ENCODE measurements around the gene NEIL1. TPM values are rescaled to one million over a fixed set of nuclear protein-coding genes. Genes with fewer than 3 reads are reported as not detected.
"Not testable (repeated sequence)": the region's sequence is repeated elsewhere in the genome, so short reads cannot be mapped to it uniquely, and the experiment has no call there.

The NEIL1 gene
- total RNA-seq, 2 donors from 2014 or later: 11.6 to 56.7 TPM

GRCh38 chr15:75347222-75348033, 589 bp downstream of the NEIL1 start:
- Mint-ChIP-seq H3K4me1 (peaks cover 21% of the 10 kb centered on the region), H3K27ac (peak overlapping the region; percentile 87), H3K9me3 (peaks cover 7% of the 10 kb centered on the region), H3K4me3 (peak overlapping the region; percentile 90), H3K36me3 (ENCODE audit: low read depth) (peaks cover 12% of the 10 kb centered on the region), H3K27me3 (no peaks in the 10 kb centered on the region)
- ATAC-seq (replicated peaks): peak; percentile 65

- H3K36me3 Mint-ChIP-seq (ENCODE audit: low read depth): peaks cover 12% of the 10 kb centered on the region
- H3K27ac Mint-ChIP-seq: no peak overlapping the region
- peak overlapping the region; percentile 90 for H3K4me3 Mint-ChIP-seq
- H3K27me3 Mint-ChIP-seq: no peaks in the 10 kb centered on the region
- H3K9me3 Mint-ChIP-seq: peaks cover 7% of the 10 kb centered on the region
- ATAC-seq (replicated peaks): no peak
- H3K4me1 Mint-ChIP-seq: peaks cover 21% of the 10 kb centered on the region
These were observed 1.3 kb downstream of the NEIL1 start for GRCh38 chr15:75348034-75348561.

GRCh38 chr15:75348562-75349350, 1.9 kb downstream of the NEIL1 start:
- Mint-ChIP-seq H3K4me3 (peak overlapping the region; percentile 66), H3K36me3 (ENCODE audit: low read depth) (peaks cover 12% of the 10 kb centered on the region), H3K9me3 (peaks cover 7% of the 10 kb centered on the region), H3K27ac (no peak overlapping the region), H3K4me1 (peaks cover 21% of the 10 kb centered on the region), H3K27me3 (no peaks in the 10 kb centered on the region)
- no peak for ATAC-seq (replicated peaks)

GRCh38 chr15:75349351-75349669, 2.5 kb downstream of the NEIL1 start:
- peak overlapping the region; percentile 91 for H3K27ac Mint-ChIP-seq
- not testable (repeated sequence) for ATAC-seq (replicated peaks); H3K9me3 Mint-ChIP-seq; H3K27me3 Mint-ChIP-seq
- peaks cover 21% of the 10 kb centered on the region for H3K4me1 Mint-ChIP-seq
- H3K36me3 Mint-ChIP-seq (ENCODE audit: low read depth): peaks cover 12% of the 10 kb centered on the region
- H3K4me3 Mint-ChIP-seq: peak overlapping the region; percentile 66

- Mint-ChIP-seq H3K4me1 (peaks cover 21% of the 10 kb centered on the region), H3K36me3 (ENCODE audit: low read depth) (peaks cover 12% of the 10 kb centered on the region), H3K9me3 (peaks cover 7% of the 10 kb centered on the region), H3K27me3 (no peaks in the 10 kb centered on the region), H3K27ac (peak overlapping the region; percentile 91), H3K4me3 (peak overlapping the region; percentile 66)
- peak; percentile 90 for ATAC-seq (replicated peaks)
These were observed 3.2 kb downstream of the NEIL1 start for GRCh38 chr15:75349851-75350588.

GRCh38 chr15:75350601-75351361, 3.9 kb downstream of the NEIL1 start:
- Mint-ChIP-seq H3K27ac (peak overlapping the region; percentile 91), H3K4me3 (peak overlapping the region; percentile 66), H3K9me3 (peaks cover 7% of the 10 kb centered on the region), H3K27me3 (no peaks in the 10 kb centered on the region), H3K4me1 (peaks cover 21% of the 10 kb centered on the region), H3K36me3 (ENCODE audit: low read depth) (peaks cover 16% of the 10 kb centered on the region)
- ATAC-seq (replicated peaks): no peak

GRCh38 chr15:75352186-75353080, 5.6 kb downstream of the NEIL1 start:
- H3K27me3 Mint-ChIP-seq: no peaks in the 10 kb centered on the region
- H3K4me1 Mint-ChIP-seq: peaks cover 16% of the 10 kb centered on the region
- H3K9me3 Mint-ChIP-seq: peaks cover 7% of the 10 kb centered on the region
- no peak overlapping the region for H3K27ac Mint-ChIP-seq
- H3K4me3 Mint-ChIP-seq: no peak overlapping the region
- no peak for ATAC-seq (replicated peaks)
- peaks cover 23% of the 10 kb centered on the region for H3K36me3 Mint-ChIP-seq (ENCODE audit: low read depth)

- no peak for ATAC-seq (replicated peaks)
- H3K36me3 Mint-ChIP-seq (ENCODE audit: low read depth): peaks cover 32% of the 10 kb centered on the region
- no peaks in the 10 kb centered on the region for H3K27me3 Mint-ChIP-seq
- peaks cover 16% of the 10 kb centered on the region for H3K4me1 Mint-ChIP-seq
- H3K4me3 Mint-ChIP-seq: no peak overlapping the region
- H3K9me3 Mint-ChIP-seq: peaks cover 7% of the 10 kb centered on the region
- H3K27ac Mint-ChIP-seq: peak overlapping the region; percentile 36
These were observed 6.8 kb downstream of the NEIL1 start for GRCh38 chr15:75353604-75354003.

- Mint-ChIP-seq H3K36me3 (ENCODE audit: low read depth) (peaks cover 35% of the 10 kb centered on the region), H3K27me3 (no peaks in the 10 kb centered on the region), H3K4me3 (no peak overlapping the region), H3K27ac (no peak overlapping the region), H3K9me3 (peaks cover 7% of the 10 kb centered on the region), H3K4me1 (peaks cover 16% of the 10 kb centered on the region)
- no peak for ATAC-seq (replicated peaks)
These were observed 7.6 kb downstream of the NEIL1 start for GRCh38 chr15:75354454-75354853.

GRCh38 chr15:75355369-75355768, 8.5 kb downstream of the NEIL1 start:
- peaks cover 25% of the 10 kb centered on the region for H3K36me3 Mint-ChIP-seq (ENCODE audit: low read depth)

GRCh38 chr15:75356006-75356405, 9.2 kb downstream of the NEIL1 start:
- Mint-ChIP-seq H3K9me3 (no peaks in the 10 kb centered on the region), H3K27ac (no peak overlapping the region), H3K4me1 (peaks cover under 1% of the 10 kb centered on the region), H3K36me3 (ENCODE audit: low read depth) (peaks cover 24% of the 10 kb centered on the region), H3K27me3 (no peaks in the 10 kb centered on the region), H3K4me3 (no peak overlapping the region)
- ATAC-seq (replicated peaks): no peak

More at GRCh38 chr15:75355369-75355768, 8.5 kb downstream of the NEIL1 start:
- Mint-ChIP-seq H3K9me3 (no peaks in the 10 kb centered on the region), H3K27ac (no peak overlapping the region), H3K27me3 (no peaks in the 10 kb centered on the region), H3K4me3 (no peak overlapping the region), H3K4me1 (peaks cover 7% of the 10 kb centered on the region)
- ATAC-seq (replicated peaks): no peak

GRCh38 chr15:75356517-75356916, 9.7 kb downstream of the NEIL1 start:
- no peaks in the 10 kb centered on the region for H3K9me3 Mint-ChIP-seq
- no peak overlapping the region for H3K27ac Mint-ChIP-seq
- H3K4me1 Mint-ChIP-seq: no peaks in the 10 kb centered on the region
- ATAC-seq (replicated peaks): no peak
- peaks cover 24% of the 10 kb centered on the region for H3K36me3 Mint-ChIP-seq (ENCODE audit: low read depth)
- H3K27me3 Mint-ChIP-seq: no peaks in the 10 kb centered on the region
- H3K4me3 Mint-ChIP-seq: no peak overlapping the region
